A549 (cell line): Measurements from ENCODE around the gene TPRG1L. TPM values are rescaled to one million over a fixed set of nuclear protein-coding genes. Genes with fewer than 3 reads are reported as not detected.

Experiments
- ATAC-seq, 2 experiments: fragments of 200-7000 bp in 1 of 2; fragments of >200 bp in 1 of 2; cut with Nextera tagmentation in 1 of 2; cut with Tn5 transposase in 1 of 2; 3 replicates each; pipeline versions ENCODE4 v1.8.0 to v1.9.1; 2018 to 2020; ENCODE audit warnings: mild to moderate bottlenecking in 1 of 2, moderate library complexity in 1 of 2
- CTCF ChIA-PET: fragments of 300-600 bp; sonication (Branson Sonifier 250); formaldehyde crosslinking; extraction: SDS; loops from one replicate; lab custom pipeline; 2021; ENCODE audit warnings: antibody characterized with exemption, inconsistent platforms; lab: Yijun Ruan, JAX
- POLR2A ChIA-PET: fragments of 350-600 bp; formaldehyde crosslinking; extraction: SDS; loops from one replicate; lab custom pipeline; 2021; ENCODE audit warnings: antibody characterized with exemption, inconsistent platforms; lab: Yijun Ruan, JAX
- DNase-seq, 2 experiments: peaks; one replicate each; pipeline versions ENCODE4 v3.0.0 to v3.0.0-alpha.2; 2011 to 2016; ENCODE audit warnings: low read depth in 1 of 2, low spot score in 1 of 2
- FAIRE-seq: peaks from 2 replicates; lab custom pipeline; 2011; peaks lifted over from hg19 to GRCh38; lab: Jason Lieb, UNC
- H3K27ac ChIP-seq, 2 experiments: fragments of >200 bp; sonication (Bioruptor Twin); formaldehyde crosslinking; 3 replicates each; pipeline ENCODE4 v1.5.1; 2016 to 2017
- H3K4me1 ChIP-seq: fragments of >200 bp; sonication (Bioruptor Twin); formaldehyde crosslinking; 3 replicates; pipeline ENCODE4 v1.6.1; 2016
- H3K4me2 ChIP-seq: fragments of >200 bp; sonication (Bioruptor Twin); formaldehyde crosslinking; 3 replicates; pipeline ENCODE4 v1.6.1; 2016
- H3K4me3 ChIP-seq: fragments of >200 bp; sonication (Bioruptor Twin); formaldehyde crosslinking; 3 replicates; pipeline ENCODE4 v1.5.1; 2016
- H3K9me3 ChIP-seq: fragments of >200 bp; sonication (Bioruptor Twin); formaldehyde crosslinking; 3 replicates; pipeline ENCODE4 v1.6.1; 2016
- ATOH8 ChIP-seq: fragments of 250-450 bp; sonication (Bioruptor Pico); IDR thresholded peaks from 2 replicates; pipeline ENCODE4 v1.5.0; 2020; ENCODE audit warnings: low read depth, mild to moderate bottlenecking, moderate library complexity
- BHLHE40 ChIP-seq: IDR thresholded peaks from 2 replicates; pipeline ENCODE4 v1.6.1; 2012; ENCODE audit warnings: low read depth, low read length, inconsistent platforms
- CEBPB ChIP-seq, 2 experiments: fragments of >200 bp in 1 of 2; sonication (Bioruptor Twin) in 1 of 2; formaldehyde crosslinking in 1 of 2; IDR thresholded peaks; 2 replicates each; pipeline ENCODE4 v1.6.1; 2012 to 2016
- CHD2 ChIP-seq: fragments of 150-350 bp; IDR thresholded peaks from 2 replicates; pipeline ENCODE4 v1.6.1; 2014; ENCODE audit warnings: low read length; ENCODE audit not compliant: partially characterized antibody
- ESRRA ChIP-seq: fragments of 150-350 bp; IDR thresholded peaks from 2 replicates; pipeline ENCODE4 v1.6.1; 2014; ENCODE audit warnings: mild to moderate bottlenecking, low read length, borderline replicate concordance
- FOXS1 ChIP-seq: fragments of 250-450 bp; sonication (Bioruptor Pico); IDR thresholded peaks from 2 replicates; pipeline ENCODE4 v1.5.0; 2020; ENCODE audit warnings: mild to moderate bottlenecking, moderate library complexity
- KDM5A ChIP-seq: fragments of 200-600 bp; sonication (generic); IDR thresholded peaks from 2 replicates; pipeline ENCODE4 v1.6.1; 2016; ENCODE audit warnings: antibody characterized with exemption, mild to moderate bottlenecking
- MAZ ChIP-seq: fragments of 150-350 bp; IDR thresholded peaks from 2 replicates; pipeline ENCODE4 v1.6.1; 2014; ENCODE audit warnings: antibody characterized with exemption, low read depth, low read length, borderline replicate concordance
- MYC ChIP-seq: IDR thresholded peaks from 2 replicates; pipeline ENCODE4 v1.6.1; 2012; ENCODE audit warnings: mild to moderate bottlenecking, inconsistent platforms, low read length, improper control_type of control experiment, borderline replicate concordance
- NR3C1 ChIP-seq: fragments of >200 bp; sonication (Bioruptor Twin); formaldehyde crosslinking; IDR thresholded peaks from 3 replicates; pipeline ENCODE4 v1.6.1; 2017
- RARB ChIP-seq: fragments of 250-450 bp; sonication (Bioruptor Pico); IDR thresholded peaks from 2 replicates; pipeline ENCODE4 v1.8.0; 2021; ENCODE audit warnings: mild to moderate bottlenecking, moderate library complexity
- RNF2 ChIP-seq: fragments of 200-600 bp; sonication (generic); IDR thresholded peaks from 2 replicates; pipeline ENCODE4 v1.6.1; 2016; ENCODE audit warnings: low read depth, mild to moderate bottlenecking, antibody characterized with exemption, moderate library complexity, borderline replicate concordance
- TFCP2L1 ChIP-seq: fragments of 250-450 bp; sonication (Bioruptor Pico); IDR thresholded peaks from 2 replicates; pipeline ENCODE4 v1.5.0; 2021; ENCODE audit warnings: mild to moderate bottlenecking
- WGBS: methylation state at CpG from one replicate; pipeline ENCODE4 v1.1.6; 2017; ENCODE audit errors: missing lambda C conversion rate; 5-methylcytosine and 5-hydroxymethylcytosine counted together
- polyA plus RNA-seq, 4 experiments: library from polyadenylated mRNA; depleted of rRNA in 3 of 4; stranded (reverse); fragments of >200 nt; fragmentation: RNase III in 1 of 4; extraction: RNeasy Plus Mini Kit Qiagen cat#74134 plus additional on column Dnase treatment in 1 of 4; gene quantifications; 2 replicates in 3 of 4; 3 replicates in 1 of 4; pipeline ENCODE4 v1.2.3, GENCODE V29; 2011 to 2017
- TF ChIP-seq, protein P1 (sequence below): fragments of 200-600 bp; sonication (generic); IDR thresholded peaks from 2 replicates; pipeline ENCODE4 v1.6.1; 2016; ENCODE audit warnings: antibody characterized with exemption, mild to moderate bottlenecking, moderate library complexity
- TF ChIP-seq, protein P2 (sequence below): fragments of >200 bp; sonication (Bioruptor Twin); formaldehyde crosslinking; IDR thresholded peaks from 3 replicates; pipeline ENCODE4 v1.5.1; 2016
- TF ChIP-seq, protein P3 (sequence below): IDR thresholded peaks from 2 replicates; pipeline ENCODE4 v1.6.1; 2012

The TPRG1L gene
- polyA plus RNA-seq, 2 of the 4 experiments (the other 2 are of a cell fraction): 13.1 to 20.1 TPM

DNA sequence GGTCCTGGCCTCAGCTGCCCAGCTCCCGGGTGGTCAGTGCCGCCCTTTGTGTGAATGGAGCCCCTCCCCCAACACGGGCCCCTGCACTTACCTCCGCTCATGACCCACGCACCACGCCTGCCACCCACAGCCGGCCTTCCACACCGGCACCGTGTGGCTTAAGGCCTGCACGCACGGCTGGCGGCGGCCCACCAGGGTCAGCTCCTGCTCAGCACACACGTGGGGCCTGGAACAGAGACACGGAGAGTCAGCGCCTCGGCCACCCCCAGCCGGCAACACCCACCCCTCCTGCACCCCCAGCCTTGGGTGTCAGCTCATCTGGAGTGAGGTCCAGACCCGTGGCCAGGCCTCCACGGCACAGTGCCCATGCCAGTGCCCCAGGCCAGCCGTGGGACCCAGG is 22.4 kb upstream of the TPRG1L start:
- DNase-seq (no peak), ATAC-seq (no peak), FAIRE-seq (no peak)
- no peak overlapping the region for H3K27ac ChIP-seq
- H3K9me3 ChIP-seq: no peaks in the 10 kb centered on the region
- no peak overlapping the region for H3K4me3 ChIP-seq
- TF ChIP-seq FOXS1 (CRISPR knock-in tag) (no peak), ATOH8 (CRISPR knock-in tag) (no peak)
- CTCF ChIA-PET: interaction anchor here (1.1 to 1.8 kb wide), 4 partner anchors 11 to 17 kb away, joined by 3 to 5 read pairs (median 5); no protein-coding TSS in a partner anchor
- H3K4me1 ChIP-seq: no peaks in the 10 kb centered on the region
- POLR2A ChIA-PET: no interaction called here
- 59% methylated on average over 3 of the region's 21 CpGs for WGBS
- no peak overlapping the region for H3K4me2 ChIP-seq

DNA sequence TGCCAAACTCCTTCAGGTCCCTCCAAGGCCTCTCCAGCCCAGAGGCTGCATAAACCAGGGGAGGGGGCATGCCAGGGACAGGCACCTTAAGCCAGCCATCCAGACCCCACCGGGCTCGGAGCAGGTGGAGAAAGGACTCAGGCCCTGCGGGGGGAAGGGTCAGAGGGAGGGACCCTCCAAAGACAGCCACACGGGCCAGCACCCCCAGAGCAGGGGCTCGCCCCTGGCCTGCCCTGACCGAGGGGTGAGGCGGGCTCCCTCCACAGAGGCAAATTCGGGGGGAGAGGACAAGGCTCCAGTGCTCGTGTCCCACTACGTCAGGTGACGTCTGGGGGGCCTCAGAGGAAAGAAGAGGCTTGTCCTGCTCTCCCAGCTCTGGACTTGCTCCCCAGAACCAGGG is 21.7 kb upstream of the TPRG1L start:
- Histone ChIP-seq H3K4me2 (no peak overlapping the region), H3K27ac (no peak overlapping the region), H3K9me3 (no peaks in the 10 kb centered on the region), H3K4me1 (no peaks in the 10 kb centered on the region), H3K4me3 (no peak overlapping the region)
- no peak for ATAC-seq
- ChIA-PET CTCF (interaction anchor here (1.1 kb wide), 1 partner anchor 12 kb away, joined by 3 read pairs; no protein-coding TSS in a partner anchor), POLR2A (no interaction called here)
- DNase-seq: no peak
- no peak for TF ChIP-seq CHD2
- FAIRE-seq: no peak
- 85% methylated on average over 9 of the region's 11 CpGs for WGBS

DNA sequence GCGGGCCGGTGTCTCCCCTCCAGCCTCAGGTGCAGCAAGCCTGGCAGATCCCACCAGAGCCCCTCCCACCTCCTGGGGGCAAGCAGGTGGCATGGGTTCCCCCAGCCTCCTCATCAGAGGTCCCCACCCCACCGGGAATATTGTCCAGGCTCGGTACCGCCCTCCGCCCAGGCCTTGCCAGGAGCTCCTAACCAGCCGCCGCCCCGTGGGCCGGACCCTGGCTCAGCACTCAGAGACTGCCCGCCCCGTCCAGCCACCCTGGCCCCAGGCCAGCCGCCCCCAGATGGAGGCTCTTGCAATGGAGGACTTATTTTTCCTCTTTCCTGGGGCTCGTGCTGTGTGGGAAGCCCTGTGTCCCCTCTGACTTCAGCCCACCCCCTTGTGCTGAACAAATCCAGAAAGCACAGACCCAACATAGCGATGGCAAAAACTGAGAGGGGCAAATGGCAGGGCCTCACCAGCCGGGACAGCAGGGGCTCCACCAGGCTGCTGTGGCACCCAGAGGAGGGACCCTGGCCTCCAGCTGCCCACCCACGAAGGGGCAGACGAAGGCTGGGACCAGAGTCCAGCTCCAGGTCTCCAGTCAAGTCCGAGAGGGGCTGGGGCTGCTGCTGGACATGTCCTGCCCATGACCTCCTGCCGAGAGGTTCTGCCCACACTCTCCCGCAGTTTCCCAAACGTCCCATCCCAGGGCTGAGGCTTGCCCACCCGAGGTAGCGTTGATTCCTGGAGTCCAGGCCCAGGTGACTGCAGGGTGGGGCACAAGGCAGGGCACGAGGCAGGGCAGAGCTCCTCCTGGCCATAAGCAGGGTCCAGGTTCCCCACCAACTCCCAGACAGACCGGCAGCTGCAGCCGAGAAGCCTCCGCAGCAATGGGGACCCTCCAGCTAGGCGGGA is 21.0 kb upstream of the TPRG1L start:
- WGBS: 83% methylated on average over 16 of the region's 29 CpGs
- Histone ChIP-seq H3K4me3 (no peak overlapping the region), H3K9me3 (no peaks in the 10 kb centered on the region), H3K4me1 (no peaks in the 10 kb centered on the region), H3K27ac (no peak overlapping the region), H3K4me2 (no peak overlapping the region)
- no peak for ATAC-seq
- no peak for TF ChIP-seq MYC
- TF ChIP-seq, protein P1, sequence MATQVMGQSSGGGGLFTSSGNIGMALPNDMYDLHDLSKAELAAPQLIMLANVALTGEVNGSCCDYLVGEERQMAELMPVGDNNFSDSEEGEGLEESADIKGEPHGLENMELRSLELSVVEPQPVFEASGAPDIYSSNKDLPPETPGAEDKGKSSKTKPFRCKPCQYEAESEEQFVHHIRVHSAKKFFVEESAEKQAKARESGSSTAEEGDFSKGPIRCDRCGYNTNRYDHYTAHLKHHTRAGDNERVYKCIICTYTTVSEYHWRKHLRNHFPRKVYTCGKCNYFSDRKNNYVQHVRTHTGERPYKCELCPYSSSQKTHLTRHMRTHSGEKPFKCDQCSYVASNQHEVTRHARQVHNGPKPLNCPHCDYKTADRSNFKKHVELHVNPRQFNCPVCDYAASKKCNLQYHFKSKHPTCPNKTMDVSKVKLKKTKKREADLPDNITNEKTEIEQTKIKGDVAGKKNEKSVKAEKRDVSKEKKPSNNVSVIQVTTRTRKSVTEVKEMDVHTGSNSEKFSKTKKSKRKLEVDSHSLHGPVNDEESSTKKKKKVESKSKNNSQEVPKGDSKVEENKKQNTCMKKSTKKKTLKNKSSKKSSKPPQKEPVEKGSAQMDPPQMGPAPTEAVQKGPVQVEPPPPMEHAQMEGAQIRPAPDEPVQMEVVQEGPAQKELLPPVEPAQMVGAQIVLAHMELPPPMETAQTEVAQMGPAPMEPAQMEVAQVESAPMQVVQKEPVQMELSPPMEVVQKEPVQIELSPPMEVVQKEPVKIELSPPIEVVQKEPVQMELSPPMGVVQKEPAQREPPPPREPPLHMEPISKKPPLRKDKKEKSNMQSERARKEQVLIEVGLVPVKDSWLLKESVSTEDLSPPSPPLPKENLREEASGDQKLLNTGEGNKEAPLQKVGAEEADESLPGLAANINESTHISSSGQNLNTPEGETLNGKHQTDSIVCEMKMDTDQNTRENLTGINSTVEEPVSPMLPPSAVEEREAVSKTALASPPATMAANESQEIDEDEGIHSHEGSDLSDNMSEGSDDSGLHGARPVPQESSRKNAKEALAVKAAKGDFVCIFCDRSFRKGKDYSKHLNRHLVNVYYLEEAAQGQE: no peak
- TF ChIP-seq TFCP2L1 (CRISPR knock-in tag): no peak
- no peak for TF ChIP-seq RNF2
- no peak for TF ChIP-seq CEBPB (IDR thresholded peaks at IDR 0.05)
- TF ChIP-seq, protein P2, sequence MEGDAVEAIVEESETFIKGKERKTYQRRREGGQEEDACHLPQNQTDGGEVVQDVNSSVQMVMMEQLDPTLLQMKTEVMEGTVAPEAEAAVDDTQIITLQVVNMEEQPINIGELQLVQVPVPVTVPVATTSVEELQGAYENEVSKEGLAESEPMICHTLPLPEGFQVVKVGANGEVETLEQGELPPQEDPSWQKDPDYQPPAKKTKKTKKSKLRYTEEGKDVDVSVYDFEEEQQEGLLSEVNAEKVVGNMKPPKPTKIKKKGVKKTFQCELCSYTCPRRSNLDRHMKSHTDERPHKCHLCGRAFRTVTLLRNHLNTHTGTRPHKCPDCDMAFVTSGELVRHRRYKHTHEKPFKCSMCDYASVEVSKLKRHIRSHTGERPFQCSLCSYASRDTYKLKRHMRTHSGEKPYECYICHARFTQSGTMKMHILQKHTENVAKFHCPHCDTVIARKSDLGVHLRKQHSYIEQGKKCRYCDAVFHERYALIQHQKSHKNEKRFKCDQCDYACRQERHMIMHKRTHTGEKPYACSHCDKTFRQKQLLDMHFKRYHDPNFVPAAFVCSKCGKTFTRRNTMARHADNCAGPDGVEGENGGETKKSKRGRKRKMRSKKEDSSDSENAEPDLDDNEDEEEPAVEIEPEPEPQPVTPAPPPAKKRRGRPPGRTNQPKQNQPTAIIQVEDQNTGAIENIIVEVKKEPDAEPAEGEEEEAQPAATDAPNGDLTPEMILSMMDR: no peak
- no peak for TF ChIP-seq NR3C1
- TF ChIP-seq, protein P3, sequence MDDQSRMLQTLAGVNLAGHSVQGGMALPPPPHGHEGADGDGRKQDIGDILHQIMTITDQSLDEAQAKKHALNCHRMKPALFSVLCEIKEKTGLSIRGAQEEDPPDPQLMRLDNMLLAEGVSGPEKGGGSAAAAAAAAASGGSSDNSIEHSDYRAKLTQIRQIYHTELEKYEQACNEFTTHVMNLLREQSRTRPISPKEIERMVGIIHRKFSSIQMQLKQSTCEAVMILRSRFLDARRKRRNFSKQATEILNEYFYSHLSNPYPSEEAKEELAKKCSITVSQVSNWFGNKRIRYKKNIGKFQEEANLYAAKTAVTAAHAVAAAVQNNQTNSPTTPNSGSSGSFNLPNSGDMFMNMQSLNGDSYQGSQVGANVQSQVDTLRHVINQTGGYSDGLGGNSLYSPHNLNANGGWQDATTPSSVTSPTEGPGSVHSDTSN: no peak
- no peak for TF ChIP-seq MAZ
- no peak for TF ChIP-seq ESRRA
- TF ChIP-seq RARB (CRISPR knock-in tag): no peak
- TF ChIP-seq KDM5A: no peak
- TF ChIP-seq BHLHE40: no peak
- no peak for DNase-seq
- ChIA-PET CTCF (interaction anchor here (0.8 to 1.4 kb wide), 2 partner anchors 11 to 39 kb away, joined by 3 read pairs; no protein-coding TSS in a partner anchor), POLR2A (no interaction called here)
- FAIRE-seq: no peak
